K562 (cell line): ENCODE data around the gene KIAA0040. TPM values are rescaled to one million over a fixed set of nuclear protein-coding genes. Genes with fewer than 3 reads are reported as not detected.

ENCODE experiments used
- ATAC-seq: fragments of 200-7000 bp; cut with Tn5 transposase; 3 replicates; pipeline ENCODE4 v1.9.1; 2020; ENCODE audit warnings: moderate library complexity
- BruUV-seq: library from RNA; stranded (reverse); fragments of 400-500 nt; replicated peaks from 2 replicates; lab custom pipeline; 2021; lab: Mats Ljungman, UMichigan
- CTCF ChIA-PET: fragments of 300-600 bp; formaldehyde crosslinking; extraction: SDS; loops from one replicate; lab custom pipeline; 2021; ENCODE audit warnings: low intra/inter-chr PET ratio; lab: Yijun Ruan, JAX
- POLR2A ChIA-PET: fragments of 300-600, 350-650 bp; sonication (Branson Sonifier 250); formaldehyde crosslinking; extraction: SDS; loops from one replicate; lab custom pipeline; 2021; ENCODE audit warnings: antibody characterized with exemption, inconsistent platforms; lab: Yijun Ruan, JAX
- DNase-seq, 4 experiments: peaks; one replicate each; pipeline versions ENCODE4 v3.0.0 to v3.0.0-alpha.2; 2011 to 2018; ENCODE audit warnings: low spot score in 3 of 4, mixed read lengths in 3 of 4; ENCODE audit errors: extremely low read depth in 1 of 4
- FAIRE-seq: peaks from 2 replicates; lab custom pipeline; 2011; peaks lifted over from hg19 to GRCh38; lab: Jason Lieb, UNC
- H2AFZ ChIP-seq: 2 replicates; pipeline ENCODE4 v1.6.0; 2011; ENCODE audit warnings: low read depth, low read length, control low read depth, inconsistent platforms
- H3K27ac ChIP-seq: fragments of 200-600 bp; 3 replicates; pipeline ENCODE4 v1.8.0; 2011; ENCODE audit warnings: low read depth, mild to moderate bottlenecking, control low read depth, inconsistent platforms, low read length, moderate library complexity, mixed read lengths; ENCODE audit errors: extremely low read depth
- H3K27me3 ChIP-seq, 2 experiments: fragments of 300-600 bp in 1 of 2; 2 replicates in 1 of 2; 3 replicates in 1 of 2; pipeline versions ENCODE4 v1.6.0 to v1.8.0; 2011; ENCODE audit warnings: inconsistent platforms in 2 of 2, low read length in 2 of 2, mild to moderate bottlenecking in 1 of 2, mixed read lengths in 1 of 2, moderate library complexity in 1 of 2; ENCODE audit not compliant: control insufficient read depth in 2 of 2, insufficient read depth in 2 of 2
- H3K36me3 ChIP-seq: fragments of 300-600 bp; 3 replicates; pipeline ENCODE4 v1.8.0; 2011; ENCODE audit warnings: mild to moderate bottlenecking, low read length, inconsistent platforms; ENCODE audit not compliant: control insufficient read depth, insufficient read depth
- H3K4me1 ChIP-seq, 2 experiments: fragments of 200-600 bp in 1 of 2; replicated peaks in 1 of 2; 2 replicates in 1 of 2; 3 replicates in 1 of 2; pipeline versions ENCODE4 v1.5.1 to v1.8.0; 2011; ENCODE audit warnings: inconsistent platforms in 2 of 2, low read length in 2 of 2, mild to moderate bottlenecking in 1 of 2, mixed read lengths in 1 of 2, moderate library complexity in 1 of 2; ENCODE audit not compliant: control insufficient read depth in 2 of 2, insufficient read depth in 2 of 2
- H3K4me2 ChIP-seq: 2 replicates; pipeline ENCODE4 v1.6.1; 2011; ENCODE audit warnings: low read length, control low read depth, inconsistent platforms, mixed read lengths; ENCODE audit not compliant: insufficient read depth
- H3K4me3 ChIP-seq: fragments of 200-600 bp; sonication (generic), shearing (Covaris generic); 2 replicates; pipeline ENCODE4 v1.5.1; 2016; ENCODE audit warnings: control low read depth, inconsistent platforms
- H3K79me2 ChIP-seq: fragments of 200-600 bp; 3 replicates; pipeline ENCODE4 v1.8.0; 2011; ENCODE audit warnings: low read length, inconsistent platforms; ENCODE audit not compliant: control insufficient read depth, insufficient read depth
- H3K9ac ChIP-seq, 2 experiments: 2 replicates each; pipeline versions ENCODE4 v1.6.0 to v1.6.1; 2011; ENCODE audit warnings: low read depth in 2 of 2, low read length in 2 of 2, control low read depth in 1 of 2, inconsistent platforms in 1 of 2, mild to moderate bottlenecking in 1 of 2, mixed read lengths in 1 of 2; ENCODE audit not compliant: insufficient read depth in 1 of 2
- H3K9me1 ChIP-seq: one replicate; pipeline ENCODE4 v1.6.0; 2011; ENCODE audit warnings: inconsistent platforms, mild to moderate bottlenecking, low read length, moderate library complexity; ENCODE audit not compliant: control insufficient read depth, insufficient read depth
- H3K9me3 ChIP-seq: replicated peaks from 2 replicates; pipeline ENCODE4 v1.5.1; 2011; ENCODE audit warnings: low read depth, low read length, inconsistent platforms; ENCODE audit not compliant: control insufficient read depth, insufficient read depth
- H4K20me1 ChIP-seq: replicated peaks from 2 replicates; pipeline ENCODE4 v1.6.1; 2011; ENCODE audit warnings: low read length, inconsistent platforms, mixed read lengths; ENCODE audit not compliant: control insufficient read depth, insufficient read depth
- GATA2 ChIP-seq: sonication (generic); formaldehyde crosslinking; IDR thresholded peaks from 2 replicates; pipeline ENCODE4 v1.4.0; 2020; ENCODE audit warnings: mild to moderate bottlenecking, missing genetic modification reagents
- HDAC1 ChIP-seq, 2 experiments: fragments of 450-650 bp; IDR thresholded peaks; 2 replicates each; pipeline ENCODE4 v1.6.1; 2016 to 2017; ENCODE audit warnings: inconsistent platforms in 1 of 2, mild to moderate bottlenecking in 1 of 2, moderate library complexity in 1 of 2
- HNRNPL ChIP-seq: fragments of 200-400 bp; formaldehyde crosslinking; IDR thresholded peaks from 2 replicates; pipeline ENCODE4 v1.6.1; 2017; ENCODE audit warnings: low read depth, mild to moderate bottlenecking, low read length
- MAFG ChIP-seq: fragments of 450-650 bp; conservative IDR thresholded peaks from 2 replicates; pipeline ENCODE4 v1.6.1; 2016; ENCODE audit warnings: missing genetic modification characterization, missing compliant biosample characterization
- PML ChIP-seq: IDR thresholded peaks from 2 replicates; pipeline ENCODE4 v1.6.1; 2012; ENCODE audit warnings: low read length, inconsistent platforms
- PTBP1 ChIP-seq: fragments of 200-400 bp; formaldehyde crosslinking; IDR thresholded peaks from 2 replicates; pipeline ENCODE4 v1.6.1; 2017; ENCODE audit warnings: low read depth, low read length
- TAL1 ChIP-seq: fragments of 450-650 bp; IDR thresholded peaks from 2 replicates; pipeline ENCODE4 v1.6.1; 2016; ENCODE audit warnings: mild to moderate bottlenecking
- TEAD1 ChIP-seq, 2 experiments: fragments of 450-650 bp in 1 of 2; sonication (generic) in 1 of 2; formaldehyde crosslinking; IDR thresholded peaks; 2 replicates each; pipeline versions ENCODE4 v1.4.0 to v1.8.0; 2020 to 2022; ENCODE audit warnings: mild to moderate bottlenecking in 2 of 2, missing genetic modification reagents in 1 of 2
- ZNF274 ChIP-seq: IDR thresholded peaks from 2 replicates; pipeline ENCODE4 v1.6.1; 2011; ENCODE audit warnings: low read depth, mild to moderate bottlenecking, low read length, moderate library complexity, borderline replicate concordance
- ZNF3 ChIP-seq: fragments of 250-450 bp; sonication (Bioruptor Pico); IDR thresholded peaks from 2 replicates; pipeline ENCODE4 v1.5.0; 2021; ENCODE audit warnings: mild to moderate bottlenecking, moderate library complexity
- WGBS: fragments of 100-300 bp; shearing (Covaris generic); methylation state at CpG from one replicate; pipeline ENCODE4 v1.1.6; 2016; ENCODE audit warnings: low coverage, mixed read lengths; ENCODE audit not compliant: insufficient coverage; ENCODE audit errors: missing lambda C conversion rate; 5-methylcytosine and 5-hydroxymethylcytosine counted together
- in situ Hi-C: fragments of 300-500 bp; cut with MboI; formaldehyde crosslinking; loops from 4 replicates; pipeline ENCODE4 v1.15.0; 2018; ENCODE audit warnings: inconsistent platforms, mixed read lengths
- intact Hi-C: fragments of 100-400 bp; cut with micrococcal nuclease; formaldehyde crosslinking; loops from 2 replicates; pipeline ENCODE4 v1.14.2; 2022
- polyA plus RNA-seq, 8 experiments: library from polyadenylated mRNA; depleted of rRNA in 4 of 8; stranded (reverse) in 5 of 8; unstranded in 3 of 8; fragments of >200 nt; fragmentation: Nextera tagmentation in 2 of 8; fragmentation: Illumina TruSeq in 1 of 8; extraction: Ambion mirVana in 2 of 8; extraction: Trizol in 1 of 8; gene quantifications; 2 replicates each; pipeline versions ENCODE4 v1.2.1 to v1.2.3, GENCODE V29; 2011 to 2014; ENCODE audit warnings: inconsistent platforms in 1 of 8, missing spikeins in 1 of 8
- total RNA-seq, 7 experiments: library from RNA; depleted of rRNA in 6 of 7; stranded (reverse); fragments of >200 nt in 6 of 7; fragmentation: Illumina TruSeq in 2 of 7; extraction: Trizol in 2 of 7; gene quantifications; 2 replicates each; pipeline versions ENCODE4 v1.2.1 to v1.2.3, GENCODE V29; 2011 to 2021; ENCODE audit warnings: low replicate concordance in 1 of 7
- TF ChIP-seq, protein P1 (sequence below): sonication (generic); formaldehyde crosslinking; IDR thresholded peaks from 2 replicates; pipeline ENCODE4 v1.8.0; 2022; ENCODE audit warnings: mild to moderate bottlenecking, low read depth, missing genetic modification reagents
- TF ChIP-seq, protein P2 (sequence below): fragments of 450-650 bp; IDR thresholded peaks from 2 replicates; pipeline ENCODE4 v1.6.1; 2017; ENCODE audit warnings: mild to moderate bottlenecking, moderate library complexity
- TF ChIP-seq, protein P3 (sequence below): sonication (generic); formaldehyde crosslinking; IDR thresholded peaks from 2 replicates; pipeline ENCODE4 v1.8.1; 2023; ENCODE audit warnings: mild to moderate bottlenecking, missing genetic modification reagents
- TF ChIP-seq, protein P4 (sequence below): fragments of 450-650 bp; IDR thresholded peaks from 2 replicates; pipeline ENCODE4 v1.6.1; 2016; ENCODE audit warnings: mild to moderate bottlenecking

Gene KIAA0040
- total and polyA plus RNA-seq, 9 of the 15 experiments (the other 6 are each of a cell fraction or from before 2014, with no cell fraction given): 3.4 to 13.6 (median 7.1) TPM

DNA sequence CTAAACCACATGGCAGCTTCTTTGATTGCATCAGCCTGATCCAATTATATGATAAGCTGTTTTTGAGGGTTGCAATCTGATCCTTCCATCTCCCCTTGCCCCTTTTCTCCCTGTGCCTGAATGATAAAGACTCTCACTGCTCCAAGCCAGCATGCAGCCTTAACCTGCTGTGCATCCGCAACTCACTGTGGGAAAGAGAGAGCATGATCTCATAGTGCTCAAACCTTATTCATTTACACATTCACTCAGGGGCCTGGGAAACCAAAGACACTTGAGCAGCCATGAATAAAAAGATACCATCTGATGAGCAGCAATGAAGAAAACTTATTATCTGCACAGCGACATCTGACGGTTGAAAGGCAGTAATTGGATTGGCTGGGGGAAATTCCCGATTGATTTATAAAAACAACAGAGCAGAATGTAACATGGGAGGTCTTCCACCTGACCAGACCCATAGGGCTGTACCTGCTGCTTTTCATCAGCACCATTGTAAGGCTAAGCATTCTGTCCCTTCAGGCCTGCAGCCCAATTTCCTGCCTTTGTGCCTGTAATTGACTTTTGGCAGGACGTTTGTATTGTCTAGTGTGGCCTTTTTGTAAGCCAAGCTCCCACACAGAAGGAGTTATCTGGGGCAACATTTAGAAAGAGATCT lies 62.5 kb downstream of the KIAA0040 start (continued):
- TF ChIP-seq, protein P1, sequence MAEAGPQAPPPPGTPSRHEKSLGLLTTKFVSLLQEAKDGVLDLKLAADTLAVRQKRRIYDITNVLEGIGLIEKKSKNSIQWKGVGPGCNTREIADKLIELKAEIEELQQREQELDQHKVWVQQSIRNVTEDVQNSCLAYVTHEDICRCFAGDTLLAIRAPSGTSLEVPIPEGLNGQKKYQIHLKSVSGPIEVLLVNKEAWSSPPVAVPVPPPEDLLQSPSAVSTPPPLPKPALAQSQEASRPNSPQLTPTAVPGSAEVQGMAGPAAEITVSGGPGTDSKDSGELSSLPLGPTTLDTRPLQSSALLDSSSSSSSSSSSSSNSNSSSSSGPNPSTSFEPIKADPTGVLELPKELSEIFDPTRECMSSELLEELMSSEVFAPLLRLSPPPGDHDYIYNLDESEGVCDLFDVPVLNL (CRISPR knock-in tag): no peak
- no peak for TF ChIP-seq PML
- TF ChIP-seq, protein P2, sequence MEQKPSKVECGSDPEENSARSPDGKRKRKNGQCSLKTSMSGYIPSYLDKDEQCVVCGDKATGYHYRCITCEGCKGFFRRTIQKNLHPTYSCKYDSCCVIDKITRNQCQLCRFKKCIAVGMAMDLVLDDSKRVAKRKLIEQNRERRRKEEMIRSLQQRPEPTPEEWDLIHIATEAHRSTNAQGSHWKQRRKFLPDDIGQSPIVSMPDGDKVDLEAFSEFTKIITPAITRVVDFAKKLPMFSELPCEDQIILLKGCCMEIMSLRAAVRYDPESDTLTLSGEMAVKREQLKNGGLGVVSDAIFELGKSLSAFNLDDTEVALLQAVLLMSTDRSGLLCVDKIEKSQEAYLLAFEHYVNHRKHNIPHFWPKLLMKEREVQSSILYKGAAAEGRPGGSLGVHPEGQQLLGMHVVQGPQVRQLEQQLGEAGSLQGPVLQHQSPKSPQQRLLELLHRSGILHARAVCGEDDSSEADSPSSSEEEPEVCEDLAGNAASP: no peak
- no peak for TF ChIP-seq TAL1

DNA sequence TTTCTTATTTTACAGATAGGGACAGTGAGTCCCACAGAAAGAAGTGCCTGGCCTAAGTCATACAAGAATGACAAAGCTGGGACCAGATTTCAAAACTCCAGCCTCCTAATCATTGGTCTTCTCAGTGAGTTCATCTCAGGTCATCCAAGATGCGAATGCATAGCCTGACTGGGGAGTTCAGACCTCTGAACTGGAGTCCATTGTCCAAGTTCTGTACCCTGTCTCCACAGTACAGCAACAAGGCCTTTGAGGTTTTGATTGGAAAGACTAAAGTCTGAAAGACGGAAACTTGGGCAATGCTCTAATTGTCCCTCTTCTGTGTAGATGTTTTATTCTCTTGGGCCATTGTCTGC lies 63.0 kb downstream of the KIAA0040 start:
- in situ Hi-C loops: loop anchor here (5.0 kb wide), 2 partner anchors 87 to 362 kb away; no protein-coding TSS in a partner anchor

More for the DNA sequence above, 63.0 kb downstream of the KIAA0040 start:
- H3K27ac ChIP-seq: no peak overlapping the region
- H4K20me1 ChIP-seq: no peaks in the 10 kb centered on the region
- H3K9me1 ChIP-seq: no peaks in the 10 kb centered on the region
- BruUV-seq: no TSS peak
- no peak for FAIRE-seq
- CTCF ChIA-PET: no interaction called here
- intact Hi-C loops: loop anchor here (10.0 kb wide), 1 partner anchor 245 kb away; no protein-coding TSS in a partner anchor
- peaks cover 12 to 21% of the 10 kb centered on the region in 2 experiments for H3K27me3 ChIP-seq
- no peak overlapping the region for H3K4me3 ChIP-seq
- H2AFZ ChIP-seq: no peak overlapping the region
- no peak overlapping the region for H3K9ac ChIP-seq
- H3K36me3 ChIP-seq: no peaks in the 10 kb centered on the region
- TF ChIP-seq HNRNPL: no peak
- TF ChIP-seq, protein P3, sequence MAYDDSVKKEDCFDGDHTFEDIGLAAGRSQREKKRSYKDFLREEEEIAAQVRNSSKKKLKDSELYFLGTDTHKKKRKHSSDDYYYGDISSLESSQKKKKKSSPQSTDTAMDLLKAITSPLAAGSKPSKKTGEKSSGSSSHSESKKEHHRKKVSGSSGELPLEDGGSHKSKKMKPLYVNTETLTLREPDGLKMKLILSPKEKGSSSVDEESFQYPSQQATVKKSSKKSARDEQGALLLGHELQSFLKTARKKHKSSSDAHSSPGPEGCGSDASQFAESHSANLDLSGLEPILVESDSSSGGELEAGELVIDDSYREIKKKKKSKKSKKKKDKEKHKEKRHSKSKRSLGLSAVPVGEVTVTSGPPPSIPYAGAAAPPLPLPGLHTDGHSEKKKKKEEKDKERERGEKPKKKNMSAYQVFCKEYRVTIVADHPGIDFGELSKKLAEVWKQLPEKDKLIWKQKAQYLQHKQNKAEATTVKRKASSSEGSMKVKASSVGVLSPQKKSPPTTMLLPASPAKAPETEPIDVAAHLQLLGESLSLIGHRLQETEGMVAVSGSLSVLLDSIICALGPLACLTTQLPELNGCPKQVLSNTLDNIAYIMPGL: no peak
- TF ChIP-seq, protein P4, sequence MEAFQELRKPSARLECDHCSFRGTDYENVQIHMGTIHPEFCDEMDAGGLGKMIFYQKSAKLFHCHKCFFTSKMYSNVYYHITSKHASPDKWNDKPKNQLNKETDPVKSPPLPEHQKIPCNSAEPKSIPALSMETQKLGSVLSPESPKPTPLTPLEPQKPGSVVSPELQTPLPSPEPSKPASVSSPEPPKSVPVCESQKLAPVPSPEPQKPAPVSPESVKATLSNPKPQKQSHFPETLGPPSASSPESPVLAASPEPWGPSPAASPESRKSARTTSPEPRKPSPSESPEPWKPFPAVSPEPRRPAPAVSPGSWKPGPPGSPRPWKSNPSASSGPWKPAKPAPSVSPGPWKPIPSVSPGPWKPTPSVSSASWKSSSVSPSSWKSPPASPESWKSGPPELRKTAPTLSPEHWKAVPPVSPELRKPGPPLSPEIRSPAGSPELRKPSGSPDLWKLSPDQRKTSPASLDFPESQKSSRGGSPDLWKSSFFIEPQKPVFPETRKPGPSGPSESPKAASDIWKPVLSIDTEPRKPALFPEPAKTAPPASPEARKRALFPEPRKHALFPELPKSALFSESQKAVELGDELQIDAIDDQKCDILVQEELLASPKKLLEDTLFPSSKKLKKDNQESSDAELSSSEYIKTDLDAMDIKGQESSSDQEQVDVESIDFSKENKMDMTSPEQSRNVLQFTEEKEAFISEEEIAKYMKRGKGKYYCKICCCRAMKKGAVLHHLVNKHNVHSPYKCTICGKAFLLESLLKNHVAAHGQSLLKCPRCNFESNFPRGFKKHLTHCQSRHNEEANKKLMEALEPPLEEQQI: no peak
- no peak for TF ChIP-seq HDAC1 (IDR thresholded peaks at IDR 0.05)
- no peak for TF ChIP-seq MAFG (tag)
- no peak for TF ChIP-seq PTBP1
- no peak for TF ChIP-seq TEAD1 (CRISPR knock-in tag; IDR thresholded peaks at IDR 0.05)
- no peak for TF ChIP-seq GATA2 (CRISPR knock-in tag)
- TF ChIP-seq ZNF3 (CRISPR knock-in tag): no peak
- no peak for TF ChIP-seq ZNF274
- WGBS: 19% methylated on average over 2 of the region's 2 CpGs
- POLR2A ChIA-PET: interaction anchor here (0.7 kb wide), 1 partner anchor 613 kb away, joined by 3 read pairs; no protein-coding TSS in a partner anchor
- no peak for DNase-seq
- ATAC-seq: no peak
- no peaks in the 10 kb centered on the region; a peak in 2 of 5 replicates for H3K4me1 ChIP-seq
- H3K79me2 ChIP-seq: no peaks in the 10 kb centered on the region
- no peaks in the 10 kb centered on the region for H3K9me3 ChIP-seq
- no peak overlapping the region for H3K4me2 ChIP-seq
